ENCODE data around the gene SUMF1. TPM values are rescaled to one million over a fixed set of nuclear protein-coding genes. Genes with fewer than 3 reads are reported as not detected.

The SUMF1 gene
- total RNA-seq, 1 donor from 2014 or later = 8.6 TPM

GRCh38 chr3:4417449-4417848 is 49.6 kb downstream of the SUMF1 start:
- TF ChIP-seq CTCF (IDR thresholded peaks at IDR 0.05; ENCODE audit: borderline replicate concordance) = no peak
- peaks cover 47% of the 10 kb centered on the region for H3K36me3 ChIP-seq
- no peaks in the 10 kb centered on the region for H3K9me3 ChIP-seq (replicated peaks)
- no peak for DNase-seq
- intact Hi-C loops (cut with micrococcal nuclease) = no loop called here
- no peaks in the 10 kb centered on the region for H3K27me3 ChIP-seq (ENCODE audit: low read depth)
- H3K27ac ChIP-seq (replicated peaks) = peak overlapping the region; percentile 69
- peaks cover 16% of the 10 kb centered on the region for H3K4me1 ChIP-seq
- no peak overlapping the region for H3K4me3 ChIP-seq

- Histone ChIP-seq H3K4me3 (no peak overlapping the region), H3K27ac (replicated peaks) (peak overlapping the region; percentile 69), H3K9me3 (replicated peaks) (no peaks in the 10 kb centered on the region), H3K27me3 (ENCODE audit: low read depth) (no peaks in the 10 kb centered on the region), H3K4me1 (peaks cover 16% of the 10 kb centered on the region), H3K36me3 (peaks cover 50% of the 10 kb centered on the region)
- intact Hi-C loops (cut with micrococcal nuclease) = no loop called here
- no peak for TF ChIP-seq CTCF (IDR thresholded peaks at IDR 0.05; ENCODE audit: borderline replicate concordance)
- DNase-seq = no peak
These were observed 50.1 kb downstream of the SUMF1 start for GRCh38 chr3:4416961-4417360.

- Histone ChIP-seq H3K27ac (replicated peaks) (no peak overlapping the region), H3K9me3 (replicated peaks) (no peaks in the 10 kb centered on the region), H3K36me3 (peaks cover 50% of the 10 kb centered on the region), H3K4me1 (peaks cover 16% of the 10 kb centered on the region), H3K4me3 (no peak overlapping the region), H3K27me3 (ENCODE audit: low read depth) (no peaks in the 10 kb centered on the region)
- DNase-seq = no peak
- no peak for TF ChIP-seq CTCF (IDR thresholded peaks at IDR 0.05; ENCODE audit: borderline replicate concordance)
- intact Hi-C loops (cut with micrococcal nuclease) = no loop called here
These were observed 50.6 kb downstream of the SUMF1 start for GRCh38 chr3:4416427-4416945.

GRCh38 chr3:4413467-4413866 is 53.6 kb downstream of the SUMF1 start:
- no peak for TF ChIP-seq CTCF (IDR thresholded peaks at IDR 0.05; ENCODE audit: borderline replicate concordance)
- no peak for DNase-seq
- Histone ChIP-seq H3K9me3 (replicated peaks) (no peaks in the 10 kb centered on the region), H3K27ac (replicated peaks) (no peak overlapping the region), H3K4me3 (no peak overlapping the region), H3K4me1 (peaks cover 16% of the 10 kb centered on the region), H3K36me3 (peaks cover 65% of the 10 kb centered on the region), H3K27me3 (ENCODE audit: low read depth) (no peaks in the 10 kb centered on the region)
- intact Hi-C loops (cut with micrococcal nuclease) = no loop called here

GRCh38 chr3:4411833-4412232 is 55.2 kb downstream of the SUMF1 start:
- no peak for DNase-seq

More at GRCh38 chr3:4411833-4412232, 55.2 kb downstream of the SUMF1 start:
- intact Hi-C loops (cut with micrococcal nuclease) = no loop called here
- H3K36me3 ChIP-seq = peaks cover 57% of the 10 kb centered on the region
- H3K9me3 ChIP-seq (replicated peaks) = no peaks in the 10 kb centered on the region
- H3K27ac ChIP-seq (replicated peaks) = no peak overlapping the region
- H3K4me3 ChIP-seq = no peak overlapping the region
- peaks cover under 1% of the 10 kb centered on the region for H3K4me1 ChIP-seq
- TF ChIP-seq CTCF (IDR thresholded peaks at IDR 0.05; ENCODE audit: borderline replicate concordance) = no peak
- H3K27me3 ChIP-seq (ENCODE audit: low read depth) = no peaks in the 10 kb centered on the region

Measured in left ventricle myocardium inferior (tissue), 1 donor.